ENCODE data around the gene SRF. TPM values are rescaled to one million over a fixed set of nuclear protein-coding genes. Genes with fewer than 3 reads are reported as not detected.

The SRF gene
- total and polyA plus RNA-seq, 2 donors (not counting 3 experiments of a cell fraction or from before 2014, with no cell fraction given), result 34.4 to 55.8 TPM

DNA sequence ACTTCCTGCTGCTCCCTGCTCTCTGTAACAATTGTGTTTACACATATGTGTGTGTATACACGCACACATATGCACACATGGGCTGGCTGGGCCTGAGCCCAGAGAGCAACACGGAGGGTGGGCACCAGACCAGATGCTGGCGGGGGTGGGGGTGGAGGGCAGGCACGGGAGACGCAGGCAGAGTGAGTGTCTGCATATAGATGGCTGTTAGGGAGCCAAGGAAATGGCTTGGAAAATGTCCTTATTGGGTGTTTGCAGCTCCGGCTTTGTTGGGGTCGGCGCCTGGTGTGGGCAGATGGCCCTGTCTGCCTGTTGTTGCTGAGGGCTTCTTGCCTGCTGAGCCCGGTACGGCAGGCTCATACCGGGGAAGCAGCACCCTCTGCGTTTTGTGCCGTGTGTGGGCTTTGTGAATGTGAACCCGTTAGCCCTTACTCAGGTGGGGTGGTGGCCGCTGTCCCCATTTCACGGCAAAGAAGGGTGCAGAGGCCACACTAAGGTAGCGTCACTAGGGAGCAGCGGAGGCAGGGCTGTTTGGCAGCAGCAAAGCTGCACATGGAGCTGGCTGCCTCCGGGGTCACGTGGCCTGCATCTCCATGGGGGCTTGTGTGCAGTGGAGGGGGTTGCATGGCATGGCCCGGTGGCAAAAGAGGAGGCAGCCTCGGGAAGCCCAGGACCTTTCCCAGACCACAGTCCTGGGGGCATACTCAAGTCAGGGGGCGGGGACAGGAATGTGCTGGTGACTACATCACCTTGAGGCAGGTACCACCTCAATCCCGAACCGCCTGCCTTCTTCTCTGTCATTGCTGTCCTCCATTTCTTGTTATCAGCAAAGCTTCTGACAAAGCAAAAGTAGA is 47.4 kb upstream of the SRF start:
- Histone ChIP-seq H3K4me1 (ENCODE audit: control insufficient read depth, extremely low read depth, insufficient read depth, low read length) (no peaks in the 10 kb centered on the region), H3K27ac (ENCODE audit: insufficient read depth, low read depth, low read length) (no peak overlapping the region), H3K36me3 (ENCODE audit: control insufficient read depth in 2 of 2, extremely low read depth in 1 of 2, insufficient read depth in 2 of 2, low read length in 2 of 2) (no peaks in the 10 kb centered on the region), H3K9ac (replicated peaks; ENCODE audit: extremely low read depth, insufficient read depth, low read length) (no peak overlapping the region), H3K4me3 (replicated peaks in 1 of 3; ENCODE audit: insufficient read depth in 1 of 3, low read depth in 1 of 3, low read length in 3 of 3) (no peak overlapping the region), H4K20me1 (replicated peaks; ENCODE audit: control insufficient read depth, extremely low read depth, insufficient read depth, low read length) (no peaks in the 10 kb centered on the region), H3K9me3 (replicated peaks; ENCODE audit: control insufficient read depth, insufficient read depth, low read length) (no peaks in the 10 kb centered on the region), H3K27me3 (ENCODE audit: control insufficient read depth in 2 of 2, insufficient read depth in 2 of 2, low read length in 2 of 2) (no peaks in the 10 kb centered on the region), H2AFZ (ENCODE audit: low read depth, low read length) (no peak overlapping the region), H3K79me2 (ENCODE audit: control insufficient read depth, insufficient read depth, low read length) (no peaks in the 10 kb centered on the region), H3K4me2 (ENCODE audit: insufficient read depth, low read length) (no peak overlapping the region), H3K9me1 (replicated peaks; ENCODE audit: control insufficient read depth, extremely low read depth, insufficient read depth, low read length) (no peaks in the 10 kb centered on the region)
- no peak for FAIRE-seq
- dilution Hi-C loops (cut with MboI; ENCODE audit: extremely low pct_ligation_motif_present, low sequenced_read_pairs) (no loop called here), intact Hi-C loops (cut with micrococcal nuclease) (no loop called here)
- no TSS peak for BruUV-seq (replicated peaks)
- TF ChIP-seq POLR2AphosphoS5 (IDR thresholded peaks at IDR 0.05; ENCODE audit: insufficient read depth, low read depth, low read length) (no peak), MYC (IDR thresholded peaks at IDR 0.05; ENCODE audit: low read depth, low read length) (no peak), EZH2 (IDR thresholded peaks at IDR 0.05; ENCODE audit: borderline replicate concordance, low read depth, low read length, severe bottlenecking) (no peak), FOS (IDR thresholded peaks at IDR 0.05; ENCODE audit: borderline replicate concordance, insufficient read depth, low read length) (no peak), POLR2A (IDR thresholded peaks at IDR 0.05; ENCODE audit: low read depth, low read length) (no peak), JUN (IDR thresholded peaks at IDR 0.05; ENCODE audit: borderline replicate concordance, insufficient read depth, insufficient read length, low read depth) (no peak), GATA2 (IDR thresholded peaks at IDR 0.05; ENCODE audit: insufficient read depth, insufficient read length, low read depth, low read length) (no peak)
- TF ChIP-seq, protein P1, sequence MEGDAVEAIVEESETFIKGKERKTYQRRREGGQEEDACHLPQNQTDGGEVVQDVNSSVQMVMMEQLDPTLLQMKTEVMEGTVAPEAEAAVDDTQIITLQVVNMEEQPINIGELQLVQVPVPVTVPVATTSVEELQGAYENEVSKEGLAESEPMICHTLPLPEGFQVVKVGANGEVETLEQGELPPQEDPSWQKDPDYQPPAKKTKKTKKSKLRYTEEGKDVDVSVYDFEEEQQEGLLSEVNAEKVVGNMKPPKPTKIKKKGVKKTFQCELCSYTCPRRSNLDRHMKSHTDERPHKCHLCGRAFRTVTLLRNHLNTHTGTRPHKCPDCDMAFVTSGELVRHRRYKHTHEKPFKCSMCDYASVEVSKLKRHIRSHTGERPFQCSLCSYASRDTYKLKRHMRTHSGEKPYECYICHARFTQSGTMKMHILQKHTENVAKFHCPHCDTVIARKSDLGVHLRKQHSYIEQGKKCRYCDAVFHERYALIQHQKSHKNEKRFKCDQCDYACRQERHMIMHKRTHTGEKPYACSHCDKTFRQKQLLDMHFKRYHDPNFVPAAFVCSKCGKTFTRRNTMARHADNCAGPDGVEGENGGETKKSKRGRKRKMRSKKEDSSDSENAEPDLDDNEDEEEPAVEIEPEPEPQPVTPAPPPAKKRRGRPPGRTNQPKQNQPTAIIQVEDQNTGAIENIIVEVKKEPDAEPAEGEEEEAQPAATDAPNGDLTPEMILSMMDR (IDR thresholded peaks at IDR 0.05; ENCODE audit: extremely low read depth in 1 of 2, insufficient read depth in 1 of 2, low read depth in 1 of 2, low read length in 2 of 2), result no peak
- TF ChIP-seq, protein P2, sequence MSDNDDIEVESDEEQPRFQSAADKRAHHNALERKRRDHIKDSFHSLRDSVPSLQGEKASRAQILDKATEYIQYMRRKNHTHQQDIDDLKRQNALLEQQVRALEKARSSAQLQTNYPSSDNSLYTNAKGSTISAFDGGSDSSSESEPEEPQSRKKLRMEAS (IDR thresholded peaks at IDR 0.05; ENCODE audit: insufficient read depth, insufficient read length), result no peak
- POLR2A ChIA-PET, result no interaction called here
- CTCF ChIA-PET, result interaction anchor here (0.9 kb wide), 1 partner anchor 19 kb away, joined by 4 read pairs; no protein-coding TSS in a partner anchor
- DNase-seq (ENCODE audit: low read depth, low spot score), result no peak
